ENCODE results near the gene ZNF423. TPM values are rescaled to one million over a fixed set of nuclear protein-coding genes. Genes with fewer than 3 reads are reported as not detected.

Gene ZNF423
- total RNA-seq, 1 experiment from 2014 or later, result 0.49 TPM

DNA sequence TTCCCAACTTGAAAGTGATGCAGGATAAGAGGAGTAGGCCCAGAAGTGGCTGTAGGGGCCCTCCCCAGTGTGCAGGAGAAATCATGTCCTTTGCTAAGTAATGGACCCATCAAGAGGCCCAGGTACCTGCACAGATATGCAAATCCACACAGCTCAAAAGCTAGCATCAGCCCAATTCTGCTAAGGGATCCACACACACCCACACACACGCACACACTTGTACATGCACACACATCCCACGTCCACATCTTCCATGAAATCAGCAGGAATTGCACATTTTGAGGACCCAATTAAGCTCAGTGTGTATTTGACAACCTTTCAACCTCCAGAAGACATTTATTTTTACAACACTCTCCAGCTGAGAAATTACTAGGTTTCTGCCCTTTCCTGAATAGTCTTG is 297.5 kb downstream of the ZNF423 start:
- ATAC-seq, result no peak
- Histone ChIP-seq H3K4me3 (ENCODE audit: low read depth in 2 of 2, low read length in 2 of 2) (no peak overlapping the region), H3K36me3 (ENCODE audit: control insufficient read depth, insufficient read depth, low read length) (no peaks in the 10 kb centered on the region), H3K27ac (ENCODE audit: low read length) (no peak overlapping the region), H3K27me3 (ENCODE audit: control insufficient read depth, insufficient read depth, low read length) (peaks cover 4% of the 10 kb centered on the region; the same call in 1 of the 2 replicates), H3K4me1 (ENCODE audit: control insufficient read depth, insufficient read depth, low read length) (no peaks in the 10 kb centered on the region), H3K9me3 (ENCODE audit: control insufficient read depth, insufficient read depth, low read depth, low read length) (no peaks in the 10 kb centered on the region)
- in situ Hi-C loops (cut with HindIII; ENCODE audit: low pct_unique_long_range_greater_than_20kb, low sequenced_read_pairs) (no loop called here), intact Hi-C loops (cut with micrococcal nuclease; ENCODE audit: unreplicated experiment) (no loop called here)
- ChIA-PET POLR2A (no interaction called here), CTCF (no interaction called here)
- BruUV-seq (replicated peaks), result no TSS peak
- DNase-seq (ENCODE audit: low read depth, low spot score), result no peak
- TF ChIP-seq, protein P1, sequence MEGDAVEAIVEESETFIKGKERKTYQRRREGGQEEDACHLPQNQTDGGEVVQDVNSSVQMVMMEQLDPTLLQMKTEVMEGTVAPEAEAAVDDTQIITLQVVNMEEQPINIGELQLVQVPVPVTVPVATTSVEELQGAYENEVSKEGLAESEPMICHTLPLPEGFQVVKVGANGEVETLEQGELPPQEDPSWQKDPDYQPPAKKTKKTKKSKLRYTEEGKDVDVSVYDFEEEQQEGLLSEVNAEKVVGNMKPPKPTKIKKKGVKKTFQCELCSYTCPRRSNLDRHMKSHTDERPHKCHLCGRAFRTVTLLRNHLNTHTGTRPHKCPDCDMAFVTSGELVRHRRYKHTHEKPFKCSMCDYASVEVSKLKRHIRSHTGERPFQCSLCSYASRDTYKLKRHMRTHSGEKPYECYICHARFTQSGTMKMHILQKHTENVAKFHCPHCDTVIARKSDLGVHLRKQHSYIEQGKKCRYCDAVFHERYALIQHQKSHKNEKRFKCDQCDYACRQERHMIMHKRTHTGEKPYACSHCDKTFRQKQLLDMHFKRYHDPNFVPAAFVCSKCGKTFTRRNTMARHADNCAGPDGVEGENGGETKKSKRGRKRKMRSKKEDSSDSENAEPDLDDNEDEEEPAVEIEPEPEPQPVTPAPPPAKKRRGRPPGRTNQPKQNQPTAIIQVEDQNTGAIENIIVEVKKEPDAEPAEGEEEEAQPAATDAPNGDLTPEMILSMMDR (IDR thresholded peaks at IDR 0.05), result no peak
- no peak for TF ChIP-seq POLR2AphosphoS5 (IDR thresholded peaks at IDR 0.05; ENCODE audit: low read depth, low read length)
- TF ChIP-seq SIN3A (IDR thresholded peaks at IDR 0.05; ENCODE audit: borderline replicate concordance, insufficient read depth, low read depth, low read length), result no peak
- TF ChIP-seq, protein P2, sequence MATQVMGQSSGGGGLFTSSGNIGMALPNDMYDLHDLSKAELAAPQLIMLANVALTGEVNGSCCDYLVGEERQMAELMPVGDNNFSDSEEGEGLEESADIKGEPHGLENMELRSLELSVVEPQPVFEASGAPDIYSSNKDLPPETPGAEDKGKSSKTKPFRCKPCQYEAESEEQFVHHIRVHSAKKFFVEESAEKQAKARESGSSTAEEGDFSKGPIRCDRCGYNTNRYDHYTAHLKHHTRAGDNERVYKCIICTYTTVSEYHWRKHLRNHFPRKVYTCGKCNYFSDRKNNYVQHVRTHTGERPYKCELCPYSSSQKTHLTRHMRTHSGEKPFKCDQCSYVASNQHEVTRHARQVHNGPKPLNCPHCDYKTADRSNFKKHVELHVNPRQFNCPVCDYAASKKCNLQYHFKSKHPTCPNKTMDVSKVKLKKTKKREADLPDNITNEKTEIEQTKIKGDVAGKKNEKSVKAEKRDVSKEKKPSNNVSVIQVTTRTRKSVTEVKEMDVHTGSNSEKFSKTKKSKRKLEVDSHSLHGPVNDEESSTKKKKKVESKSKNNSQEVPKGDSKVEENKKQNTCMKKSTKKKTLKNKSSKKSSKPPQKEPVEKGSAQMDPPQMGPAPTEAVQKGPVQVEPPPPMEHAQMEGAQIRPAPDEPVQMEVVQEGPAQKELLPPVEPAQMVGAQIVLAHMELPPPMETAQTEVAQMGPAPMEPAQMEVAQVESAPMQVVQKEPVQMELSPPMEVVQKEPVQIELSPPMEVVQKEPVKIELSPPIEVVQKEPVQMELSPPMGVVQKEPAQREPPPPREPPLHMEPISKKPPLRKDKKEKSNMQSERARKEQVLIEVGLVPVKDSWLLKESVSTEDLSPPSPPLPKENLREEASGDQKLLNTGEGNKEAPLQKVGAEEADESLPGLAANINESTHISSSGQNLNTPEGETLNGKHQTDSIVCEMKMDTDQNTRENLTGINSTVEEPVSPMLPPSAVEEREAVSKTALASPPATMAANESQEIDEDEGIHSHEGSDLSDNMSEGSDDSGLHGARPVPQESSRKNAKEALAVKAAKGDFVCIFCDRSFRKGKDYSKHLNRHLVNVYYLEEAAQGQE (IDR thresholded peaks at IDR 0.05; ENCODE audit: insufficient read depth in 1 of 2, low read depth in 2 of 2, low read length in 1 of 2), result no peak
- TF ChIP-seq TCF7L2 (IDR thresholded peaks at IDR 0.05; ENCODE audit: low read depth, low read length), result no peak

DNA sequence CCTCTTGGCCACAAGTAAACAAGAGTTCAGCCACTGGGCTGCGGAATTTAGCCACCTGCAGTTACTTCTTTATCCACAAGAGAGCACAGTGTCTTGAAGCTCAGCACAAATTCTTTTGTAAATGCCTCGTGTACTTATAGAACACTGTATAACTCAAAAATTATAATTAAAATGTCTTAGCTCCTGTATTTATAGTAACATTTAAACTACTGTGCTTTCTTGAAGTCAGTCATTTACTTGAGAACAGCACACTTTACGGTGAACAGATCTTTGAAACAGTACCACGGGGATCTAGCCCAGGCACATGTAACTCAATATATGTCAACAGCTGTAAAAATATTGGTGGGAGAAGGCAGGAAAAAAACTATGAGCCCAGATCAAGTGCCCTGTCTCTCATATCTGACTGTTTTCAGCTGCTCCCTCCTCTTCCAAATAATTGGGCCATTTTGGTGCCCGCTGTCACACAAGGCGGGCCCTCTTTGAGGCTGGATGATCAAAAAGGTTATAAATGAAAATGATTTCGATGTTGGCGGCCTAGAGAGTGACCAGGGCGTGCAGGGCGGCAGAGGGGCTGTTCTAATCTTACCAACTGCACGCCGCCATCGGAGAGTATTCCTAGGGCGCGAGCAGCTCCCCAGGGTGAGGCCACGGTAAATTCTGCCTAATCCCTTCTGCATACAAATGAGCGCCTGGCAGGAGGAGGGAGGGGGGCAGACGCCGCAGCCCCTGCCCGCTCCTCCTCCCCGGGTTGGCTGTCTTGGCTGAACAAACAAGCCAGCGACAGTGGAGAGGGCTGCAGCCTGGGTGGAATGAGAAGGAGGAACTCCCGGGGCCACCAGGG is 299.1 kb downstream of the ZNF423 start:
- H3K27me3 ChIP-seq (ENCODE audit: control insufficient read depth, insufficient read depth, low read length), result peaks cover 4% of the 10 kb centered on the region; the same call in 1 of the 2 replicates
- no peaks in the 10 kb centered on the region for H3K36me3 ChIP-seq (ENCODE audit: control insufficient read depth, insufficient read depth, low read length)
- H3K4me3 ChIP-seq (ENCODE audit: low read depth in 2 of 2, low read length in 2 of 2), result no peak overlapping the region
- ChIA-PET CTCF (no interaction called here), POLR2A (no interaction called here)
- BruUV-seq (replicated peaks), result no TSS peak
- intact Hi-C loops (cut with micrococcal nuclease; ENCODE audit: unreplicated experiment), result no loop called here
- TF ChIP-seq SIN3A (IDR thresholded peaks at IDR 0.05; ENCODE audit: borderline replicate concordance, insufficient read depth, low read depth, low read length), result no peak
- TF ChIP-seq, protein P1 (IDR thresholded peaks at IDR 0.05), result peak; percentile 55
- no peak overlapping the region for H3K27ac ChIP-seq (ENCODE audit: low read length)
- no peaks in the 10 kb centered on the region for H3K4me1 ChIP-seq (ENCODE audit: control insufficient read depth, insufficient read depth, low read length)
- ATAC-seq, result 0 out of 2 replicates have a peak, but pooled peaks have one; percentile 65
- in situ Hi-C loops (cut with HindIII; ENCODE audit: low pct_unique_long_range_greater_than_20kb, low sequenced_read_pairs), result no loop called here
- no peak for DNase-seq (ENCODE audit: low read depth, low spot score)
- no peaks in the 10 kb centered on the region for H3K9me3 ChIP-seq (ENCODE audit: control insufficient read depth, insufficient read depth, low read depth, low read length)
